HG03520 (cell line): ENCODE results near the gene PNPLA8.
"Not testable (repeated sequence)": the region's sequence is repeated elsewhere in the genome, so short reads cannot be mapped to it uniquely, and the experiment has no call there.

ENCODE experiments used
- ATAC-seq: cut with Tn5 transposase; IDR thresholded peaks from one replicate; pipeline ENCODE4 v1.9.1; 2021; ENCODE audit warnings: mild to moderate bottlenecking, moderate library complexity; ENCODE audit not compliant: unreplicated experiment

PNPLA8 gene, protein sequence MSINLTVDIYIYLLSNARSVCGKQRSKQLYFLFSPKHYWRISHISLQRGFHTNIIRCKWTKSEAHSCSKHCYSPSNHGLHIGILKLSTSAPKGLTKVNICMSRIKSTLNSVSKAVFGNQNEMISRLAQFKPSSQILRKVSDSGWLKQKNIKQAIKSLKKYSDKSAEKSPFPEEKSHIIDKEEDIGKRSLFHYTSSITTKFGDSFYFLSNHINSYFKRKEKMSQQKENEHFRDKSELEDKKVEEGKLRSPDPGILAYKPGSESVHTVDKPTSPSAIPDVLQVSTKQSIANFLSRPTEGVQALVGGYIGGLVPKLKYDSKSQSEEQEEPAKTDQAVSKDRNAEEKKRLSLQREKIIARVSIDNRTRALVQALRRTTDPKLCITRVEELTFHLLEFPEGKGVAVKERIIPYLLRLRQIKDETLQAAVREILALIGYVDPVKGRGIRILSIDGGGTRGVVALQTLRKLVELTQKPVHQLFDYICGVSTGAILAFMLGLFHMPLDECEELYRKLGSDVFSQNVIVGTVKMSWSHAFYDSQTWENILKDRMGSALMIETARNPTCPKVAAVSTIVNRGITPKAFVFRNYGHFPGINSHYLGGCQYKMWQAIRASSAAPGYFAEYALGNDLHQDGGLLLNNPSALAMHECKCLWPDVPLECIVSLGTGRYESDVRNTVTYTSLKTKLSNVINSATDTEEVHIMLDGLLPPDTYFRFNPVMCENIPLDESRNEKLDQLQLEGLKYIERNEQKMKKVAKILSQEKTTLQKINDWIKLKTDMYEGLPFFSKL

DNA sequence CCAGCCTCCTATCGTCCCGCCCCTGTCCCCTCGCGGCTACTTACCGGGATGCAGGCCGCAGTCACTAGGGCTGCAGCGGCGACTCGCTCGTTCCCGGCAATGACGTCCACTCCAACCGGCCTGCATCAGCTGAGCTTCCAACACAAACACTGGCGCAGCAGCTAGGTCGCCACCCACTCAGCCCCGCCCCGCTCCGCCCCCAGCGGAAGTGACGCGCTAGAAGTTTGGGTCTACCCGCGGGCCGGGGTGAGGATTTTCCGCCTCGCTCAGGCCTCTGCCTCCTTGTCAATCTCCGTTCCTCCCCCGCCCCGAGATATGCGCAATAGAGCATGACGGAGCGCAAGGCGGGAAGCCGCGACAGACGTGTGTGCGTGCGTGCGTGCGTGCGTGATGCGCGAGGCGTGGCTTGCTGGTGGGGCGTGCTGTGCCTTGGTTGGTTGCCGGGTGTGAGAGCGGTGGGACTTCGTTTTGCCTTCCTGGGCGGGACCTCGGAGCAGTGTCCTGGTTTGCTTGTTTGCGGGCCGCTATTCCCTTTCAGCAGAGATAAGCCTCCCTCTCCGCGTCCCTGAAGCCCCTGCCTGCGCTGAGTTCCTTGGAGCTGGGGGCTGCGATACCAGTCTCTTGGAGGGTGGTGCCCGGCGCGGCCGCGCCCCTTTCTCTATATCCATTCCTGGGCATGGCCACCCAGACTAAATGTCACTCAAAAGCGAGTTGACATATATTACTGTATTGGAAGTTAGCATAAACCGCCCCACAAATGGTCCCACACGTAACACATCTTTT is at the start of gene PNPLA8:
TSS of gene PNPLA8 (minus strand) at position 151 of the 783 bp plus-strand sequence. CDS start 10,644 bp downstream, outside the sequence.
- ATAC-seq = peak; percentile 90

DNA sequence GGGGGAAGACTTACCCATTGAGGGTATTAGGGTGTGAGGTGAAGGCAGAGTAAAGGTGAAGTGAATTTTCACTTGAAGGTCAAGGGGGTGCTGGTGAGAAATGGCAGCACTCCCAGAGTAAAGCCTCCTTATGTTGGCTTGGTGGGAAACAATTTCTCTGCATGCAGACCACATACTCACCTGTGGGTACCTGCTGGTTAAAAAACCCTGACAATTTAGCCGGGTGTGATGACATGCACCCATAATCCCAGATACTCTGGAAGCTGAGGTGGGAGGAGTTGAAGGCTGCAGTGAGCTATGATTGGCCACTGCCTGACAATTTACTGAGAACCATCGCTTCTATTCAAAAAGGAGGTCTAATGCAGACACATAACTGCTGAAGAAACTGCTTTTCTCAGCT is 49.2 kb upstream of the PNPLA8 start:
- ATAC-seq = no peak

DNA sequence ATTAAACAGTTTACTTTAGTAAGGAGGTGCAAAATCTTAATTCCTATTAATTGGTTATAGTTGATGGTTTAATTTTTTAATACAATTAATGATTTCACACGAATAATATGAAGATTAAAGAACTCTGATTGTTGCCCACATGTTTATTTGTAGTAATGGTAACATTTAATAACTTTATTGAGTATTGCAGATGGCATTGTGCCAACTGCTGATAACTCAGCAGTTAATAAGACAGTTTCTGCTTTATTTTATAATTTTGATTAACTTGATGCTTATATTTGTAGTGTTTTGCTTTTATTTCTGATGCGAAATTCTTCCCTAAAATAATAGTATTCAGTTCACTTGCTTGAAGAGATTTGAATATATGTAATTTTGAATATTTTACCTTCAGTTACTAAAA is 46.5 kb upstream of the PNPLA8 start:
- ATAC-seq = no peak

DNA sequence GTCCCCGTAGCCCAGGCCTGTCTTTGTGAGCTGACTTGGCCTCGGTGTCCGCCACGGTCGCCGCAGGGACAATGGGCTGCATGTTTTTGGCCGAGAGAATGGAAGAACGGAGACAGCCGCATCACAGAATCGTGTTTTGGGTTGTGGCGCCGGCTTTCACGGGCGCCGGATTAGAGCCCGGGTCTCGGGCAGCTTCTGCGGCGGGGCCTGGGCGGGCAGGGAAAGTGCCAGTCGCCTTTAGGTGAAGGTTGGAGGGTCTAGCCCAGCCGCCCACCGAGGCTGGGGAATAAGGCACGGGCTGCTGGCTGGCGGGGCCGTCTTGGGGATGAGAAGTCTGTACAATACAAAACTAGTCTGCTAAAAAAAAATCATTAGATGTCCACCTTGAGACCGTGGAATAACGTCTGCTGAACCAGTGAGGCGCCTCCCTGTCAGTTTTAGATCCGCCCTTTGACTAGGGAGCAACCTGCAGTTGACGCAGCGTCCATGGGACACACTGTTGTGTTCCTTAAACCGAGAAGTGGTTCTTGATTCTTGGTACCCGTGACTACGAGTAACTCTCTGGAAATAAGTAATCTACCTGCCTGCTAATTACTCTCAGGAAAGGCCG is 44.3 kb upstream of the PNPLA8 start:
- ATAC-seq = peak; percentile 21

DNA sequence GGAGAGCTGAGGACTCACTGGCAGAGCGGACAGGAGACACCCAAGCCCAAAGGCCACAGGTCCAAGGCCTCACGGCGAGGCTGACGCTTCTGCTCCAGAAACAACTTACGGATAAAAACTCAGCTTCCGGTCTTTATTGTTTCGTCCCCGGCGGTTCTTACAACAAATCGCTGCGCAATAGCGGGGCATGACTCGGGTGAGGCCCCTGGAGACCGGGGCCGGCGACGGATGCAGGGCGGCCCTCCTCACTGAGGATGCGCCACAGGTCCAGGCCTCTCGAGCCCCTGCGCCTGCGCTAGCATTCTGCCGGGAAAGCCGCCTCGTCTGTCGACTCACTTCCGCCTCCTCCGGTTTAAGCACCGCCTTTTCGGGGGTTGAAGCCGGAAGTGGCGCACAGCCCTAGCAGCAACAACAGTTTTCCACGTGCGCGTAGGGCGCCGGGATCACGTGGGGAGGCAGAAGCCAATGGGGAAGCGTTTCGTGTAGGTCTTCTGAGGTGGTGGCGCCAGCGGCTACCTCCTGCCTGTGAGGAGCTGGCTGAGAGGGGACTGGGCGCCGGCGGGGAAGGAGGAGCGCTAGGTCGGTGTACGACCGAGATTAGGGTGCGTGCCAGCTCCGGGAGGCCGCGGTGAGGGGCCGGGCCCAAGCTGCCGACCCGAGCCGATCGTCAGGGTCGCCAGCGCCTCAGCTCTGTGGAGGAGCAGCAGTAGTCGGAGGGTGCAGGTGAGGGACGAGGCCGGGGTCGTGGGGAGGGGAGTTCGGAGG is 43.6 kb upstream of the PNPLA8 start, which contains the start of the genes DNAJB9 and THAP5:
TSS of gene DNAJB9 (plus strand) at position 494 of the 765 bp plus-strand sequence. CDS start 1,853 bp downstream, outside the sequence.
TSS of gene THAP5 (minus strand) at position 326 of the 765 bp plus-strand sequence. CDS start at position 189, 137 bp downstream.
- ATAC-seq = peak; percentile 96

DNA sequence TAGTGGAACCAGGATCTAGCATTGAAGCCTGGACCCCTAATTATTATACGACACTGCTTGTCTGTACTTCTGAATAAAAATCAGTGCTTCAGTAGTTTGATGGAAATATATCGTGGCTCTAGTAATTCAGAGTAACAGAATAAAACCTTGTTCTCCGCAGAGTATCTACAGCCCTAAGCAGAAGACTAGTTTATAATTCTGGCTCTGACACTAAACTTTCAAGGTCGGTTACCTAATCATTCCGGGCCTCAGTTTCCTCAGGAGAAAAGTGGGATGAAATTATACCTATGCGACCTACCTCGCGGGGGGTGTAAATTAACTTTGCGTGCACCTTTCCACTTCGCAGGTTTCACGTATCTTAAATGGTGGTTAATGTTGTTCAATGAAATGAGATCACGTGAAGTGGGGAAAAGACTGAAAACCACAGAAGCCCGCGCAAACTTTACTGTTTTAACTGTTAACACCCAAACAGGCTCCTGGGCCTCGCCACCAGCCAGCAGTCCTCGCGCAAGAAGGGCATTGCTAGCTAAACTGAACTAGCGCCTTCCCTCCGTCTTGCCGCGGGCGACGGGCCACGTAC is 43.0 kb upstream of the PNPLA8 start:
- no peak for ATAC-seq

DNA sequence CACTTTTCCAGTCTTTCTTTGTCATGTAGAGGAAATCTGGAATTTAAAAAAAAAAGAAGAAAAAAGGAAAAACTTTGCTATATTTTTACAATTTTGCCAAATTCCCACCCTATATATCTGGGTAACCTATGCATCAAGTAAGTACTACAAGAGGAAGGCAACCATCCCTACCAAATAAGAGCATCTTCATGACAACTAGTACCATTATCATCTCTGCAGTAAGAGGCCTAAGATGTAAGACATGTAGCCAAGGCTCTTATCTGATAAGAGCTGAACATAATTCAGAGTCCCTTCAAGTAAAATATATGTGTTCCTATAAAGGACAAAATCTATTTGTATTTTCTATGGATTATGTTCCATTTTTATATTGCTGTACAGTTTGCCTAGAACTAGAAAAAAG is 40.1 kb upstream of the PNPLA8 start:
- no peak for ATAC-seq

DNA sequence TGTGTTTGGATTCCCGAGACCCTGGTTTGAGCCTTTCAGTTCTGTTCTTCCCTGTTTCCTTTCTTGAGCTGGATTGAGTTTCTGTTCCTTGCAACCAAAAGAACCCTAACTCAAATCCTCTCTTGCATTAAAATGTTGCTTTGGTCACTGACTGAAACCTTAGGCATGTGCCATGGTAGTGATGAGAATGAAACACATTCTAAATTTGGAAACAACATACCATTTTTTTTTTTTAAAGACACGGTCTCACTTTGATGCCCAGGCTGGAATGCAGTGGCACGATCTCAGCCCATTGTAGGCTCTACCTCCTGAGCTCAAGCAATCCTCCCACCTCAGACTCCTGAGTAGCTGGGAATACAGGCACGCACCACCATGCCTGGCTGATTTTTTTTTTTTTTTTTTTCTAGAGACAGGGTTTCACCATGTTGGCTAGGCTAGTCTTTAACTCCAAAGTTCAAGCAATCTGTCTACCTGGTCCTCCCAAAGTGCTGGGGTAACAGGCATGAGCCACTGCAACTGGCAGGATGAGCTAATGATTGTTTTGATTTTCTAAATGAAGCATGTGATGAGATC is 35.2 kb upstream of the PNPLA8 start:
- ATAC-seq = no peak

DNA sequence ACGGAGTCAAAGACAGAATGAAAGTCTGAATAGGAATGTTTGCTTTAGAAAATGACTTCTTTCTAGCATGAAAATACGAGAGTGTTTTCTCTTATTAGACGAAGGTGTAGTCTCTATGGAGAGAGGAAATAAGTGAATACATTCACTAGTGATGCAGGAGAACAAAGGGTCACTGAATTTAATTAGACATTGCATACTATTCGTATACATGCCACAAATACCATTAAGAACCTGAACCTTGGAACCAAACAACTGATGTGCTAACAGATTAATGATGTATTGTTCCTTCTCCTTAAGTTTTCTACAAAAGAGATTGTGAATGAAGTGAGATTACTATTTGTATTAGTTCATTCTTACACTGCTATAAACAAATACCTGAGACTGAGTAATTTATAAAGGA is 33.3 kb upstream of the PNPLA8 start:
- no peak for ATAC-seq

DNA sequence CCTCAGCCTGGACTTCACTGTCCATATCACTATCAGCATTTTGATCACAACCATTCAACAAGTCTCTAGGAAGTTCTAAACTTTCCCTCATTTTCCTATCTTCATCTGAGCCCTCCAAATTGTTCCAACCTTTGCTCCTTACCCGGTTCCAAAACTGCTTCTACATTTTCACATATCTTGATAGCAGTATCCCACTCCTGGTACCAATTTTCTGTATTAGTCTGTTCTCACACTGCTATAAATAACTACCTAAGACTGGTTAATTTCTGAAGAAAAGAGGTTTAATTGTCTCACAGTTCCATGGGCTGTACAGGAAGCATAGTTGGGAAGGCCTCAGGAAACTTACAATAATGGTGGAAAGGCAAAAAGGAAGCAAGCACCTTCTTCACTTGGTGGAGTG is 31.7 kb upstream of the PNPLA8 start:
- no peak for ATAC-seq

DNA sequence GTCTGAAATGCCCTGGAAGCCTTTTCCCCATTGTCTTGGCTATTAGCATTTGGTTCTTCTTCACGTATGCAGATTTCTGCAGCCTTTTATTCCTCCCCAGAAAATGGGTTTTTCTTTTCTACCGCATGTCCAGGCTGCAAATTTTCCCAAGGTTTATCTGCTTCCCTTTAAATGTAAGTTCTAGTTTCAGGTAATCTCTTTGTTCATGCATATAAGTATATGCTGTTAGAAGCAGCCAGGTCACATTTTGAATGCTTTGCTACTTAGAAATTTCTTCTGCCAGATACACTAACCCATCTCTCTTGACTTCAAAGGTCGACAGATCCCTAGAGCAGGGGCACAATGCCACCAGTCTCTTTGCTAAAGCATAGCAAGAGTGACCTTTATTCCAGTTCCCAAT is 31.3 kb upstream of the PNPLA8 start:
- ATAC-seq = no peak

DNA sequence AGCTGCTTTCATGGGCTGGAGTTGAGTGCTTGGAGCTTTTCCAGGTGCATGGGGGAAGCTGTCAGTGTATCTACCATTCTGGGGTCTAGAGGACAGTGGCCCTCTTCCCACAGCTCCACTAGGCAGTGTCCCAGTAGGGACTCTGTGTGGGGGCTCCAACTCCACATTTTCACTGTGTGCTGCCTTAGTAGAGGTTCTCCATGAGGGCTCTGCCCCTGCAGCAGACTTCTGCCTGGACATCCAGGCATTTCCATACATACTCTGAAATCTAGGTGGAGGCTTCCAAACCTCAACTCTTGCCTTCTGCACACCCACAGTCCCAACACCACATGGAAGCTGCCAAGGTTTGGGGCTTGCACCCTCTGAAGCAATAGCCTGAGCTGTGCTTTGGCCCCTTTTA is 30.7 kb upstream of the PNPLA8 start:
- not testable (repeated sequence) for ATAC-seq

DNA sequence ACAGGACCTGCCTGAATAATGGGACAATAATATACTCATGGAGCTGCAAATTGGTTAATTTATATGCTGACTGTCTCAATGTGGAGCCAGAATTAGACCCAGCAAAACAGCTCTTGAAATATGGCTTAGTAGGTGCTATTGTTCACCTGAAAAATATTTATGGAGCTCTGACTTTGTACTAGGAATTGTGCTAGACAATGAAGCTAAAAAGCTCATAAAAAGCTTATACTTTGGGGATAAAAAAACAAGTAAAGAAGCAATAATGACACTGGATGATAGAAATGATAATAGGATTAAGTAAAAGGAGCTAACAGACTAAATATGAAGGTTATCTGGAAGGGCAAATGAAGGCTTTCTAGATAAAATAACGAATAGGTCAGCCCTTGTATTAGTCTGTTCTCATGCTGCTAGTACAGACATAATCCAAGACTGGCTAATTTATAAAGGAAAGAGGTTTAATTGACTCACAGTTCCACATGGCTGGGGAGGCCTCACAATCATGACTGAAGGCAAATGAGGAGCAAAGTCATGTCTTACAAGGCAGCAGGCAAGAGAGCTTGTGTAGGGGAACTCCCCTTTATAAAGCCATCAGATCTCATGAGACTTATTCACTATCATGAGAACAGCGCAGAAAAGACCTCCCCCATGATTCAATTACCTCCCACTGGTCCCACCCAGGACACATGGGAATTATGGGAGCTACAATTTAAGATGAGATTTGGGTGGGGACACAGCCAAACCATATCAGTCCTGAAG is 22.4 kb upstream of the PNPLA8 start:
- not testable (repeated sequence) for ATAC-seq

DNA sequence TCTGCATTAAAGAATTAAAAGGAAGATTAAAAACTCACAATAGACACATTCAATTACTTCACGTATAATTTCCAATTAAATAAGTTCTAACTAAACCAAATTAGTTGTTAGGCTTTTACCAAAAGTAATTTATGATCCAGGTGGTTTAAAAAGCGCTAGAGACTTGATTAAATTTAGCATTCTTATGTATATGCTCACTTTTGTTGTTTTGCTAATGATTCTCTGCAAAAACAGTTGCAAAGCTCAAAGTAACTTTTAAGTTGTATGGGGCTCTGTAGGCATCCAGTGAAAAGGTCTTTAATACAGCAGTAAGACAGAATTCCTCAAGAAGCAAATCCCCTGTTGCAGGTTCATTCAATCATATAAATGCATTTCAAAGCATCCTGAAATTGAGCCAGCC is 15.5 kb upstream of the PNPLA8 start:
- ATAC-seq = no peak

DNA sequence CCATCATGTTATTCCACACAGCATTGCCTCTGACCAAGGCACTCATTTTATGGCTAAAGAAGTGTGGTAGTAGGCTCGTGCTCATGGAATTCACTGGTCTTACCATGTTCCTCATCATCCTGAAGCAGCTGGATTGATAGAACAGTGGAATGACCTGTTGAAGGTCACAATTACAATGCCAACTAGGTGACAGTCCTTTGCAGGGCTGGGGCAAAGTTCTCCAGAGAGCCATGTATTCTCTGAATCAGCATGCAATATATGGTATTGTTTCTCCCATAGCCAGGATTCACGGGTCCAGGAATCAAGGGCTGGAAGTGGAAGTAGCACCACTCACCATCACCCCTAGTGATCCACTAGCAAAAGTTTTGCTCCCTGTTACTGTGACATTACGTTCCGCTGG is 12.8 kb upstream of the PNPLA8 start:
- not testable (repeated sequence) for ATAC-seq

DNA sequence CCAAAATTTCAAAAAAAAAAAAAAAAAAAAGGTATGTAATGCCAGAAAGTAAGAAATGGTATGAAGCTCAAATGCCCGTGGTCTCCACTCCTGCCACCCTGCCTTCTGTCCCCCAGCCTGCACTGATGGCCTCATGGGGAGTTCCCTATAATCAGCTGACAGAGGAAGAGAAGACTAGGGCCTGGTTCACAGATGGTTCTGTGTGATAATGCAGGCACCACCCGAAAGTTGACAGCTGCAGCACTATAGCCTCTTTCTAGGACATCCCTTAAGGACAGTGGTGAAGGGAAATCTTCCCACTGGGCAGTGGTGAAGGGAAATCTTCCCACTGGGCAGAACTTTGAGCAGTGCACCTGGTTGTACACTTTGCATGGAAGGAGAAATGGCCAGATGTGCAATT is 12.3 kb upstream of the PNPLA8 start:
- not testable (repeated sequence) for ATAC-seq

DNA sequence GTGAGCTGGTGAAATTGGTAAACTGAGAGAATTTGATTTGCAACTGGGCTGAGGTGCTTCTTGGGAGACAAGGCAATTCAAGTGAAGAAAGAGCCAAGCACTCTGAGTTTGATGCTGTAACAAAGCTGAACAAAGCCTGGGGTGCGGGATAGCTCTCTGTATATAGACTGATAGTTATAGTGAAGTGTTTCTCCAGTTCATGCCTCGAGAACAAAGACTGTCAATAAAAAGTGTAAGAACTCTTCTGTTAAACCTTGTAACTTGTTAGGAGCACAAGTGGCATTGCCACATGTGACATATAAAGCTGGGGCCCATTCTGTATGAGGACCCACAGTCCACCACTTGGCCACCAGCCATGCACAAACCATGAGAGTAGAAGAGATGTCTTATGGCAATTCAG is 11.3 kb upstream of the PNPLA8 start:
- no peak for ATAC-seq

DNA sequence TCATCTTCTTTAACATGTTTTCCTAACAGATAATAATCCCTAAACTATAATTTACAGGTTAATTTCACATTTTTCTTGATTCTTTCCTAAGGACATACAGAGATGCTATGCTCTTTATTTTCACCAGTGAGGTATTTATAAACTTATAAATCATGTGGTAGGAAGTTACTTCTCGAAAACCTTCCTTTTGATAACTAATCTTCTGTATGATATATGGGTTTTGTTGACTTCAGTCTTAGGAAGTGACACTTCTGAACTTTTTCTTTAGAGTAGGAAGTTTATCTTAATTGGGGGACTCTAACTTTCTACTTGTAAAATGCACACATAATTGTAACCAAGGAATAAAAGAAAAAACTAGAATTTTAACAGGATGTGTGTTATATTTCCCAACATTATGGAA is 9.8 kb upstream of the PNPLA8 start:
- ATAC-seq = no peak
